H9 (cell line): ENCODE results near the gene LRRC61. TPM values are rescaled to one million over a fixed set of nuclear protein-coding genes. Genes with fewer than 3 reads are reported as not detected.

Experiments
- DNase-seq: peaks from one replicate; pipeline ENCODE4 v3.0.0-alpha.2; 2017
- H2AFZ ChIP-seq: one replicate; pipeline ENCODE4 v1.6.1; 2013; ENCODE audit warnings: mild to moderate bottlenecking, low read length, control low read depth, moderate library complexity
- H2AK5ac ChIP-seq: 2 replicates; pipeline ENCODE4 v1.6.1; 2013; ENCODE audit warnings: low read length, control low read depth, mixed read lengths; ENCODE audit not compliant: insufficient read length
- H2BK120ac ChIP-seq: one replicate; pipeline ENCODE4 v1.6.1; 2013; ENCODE audit warnings: low read depth, mild to moderate bottlenecking, low read length, control low read depth, inconsistent platforms; ENCODE audit not compliant: poor library complexity, severe bottlenecking
- H2BK12ac ChIP-seq: 2 replicates; pipeline ENCODE4 v1.6.1; 2013; ENCODE audit warnings: low read length, control low read depth, mixed read lengths, low read depth; ENCODE audit not compliant: insufficient read length
- H2BK15ac ChIP-seq: 2 replicates; pipeline ENCODE4 v1.6.1; 2013; ENCODE audit warnings: low read depth, low read length, control low read depth
- H2BK20ac ChIP-seq: one replicate; pipeline ENCODE4 v1.6.1; 2013; ENCODE audit warnings: low read depth, mild to moderate bottlenecking, low read length, control low read depth, inconsistent platforms; ENCODE audit not compliant: poor library complexity, severe bottlenecking
- H2BK5ac ChIP-seq: 2 replicates; pipeline ENCODE4 v1.6.1; 2013; ENCODE audit warnings: low read length, control low read depth, mixed read lengths; ENCODE audit not compliant: insufficient read length
- H3K14ac ChIP-seq: 2 replicates; pipeline ENCODE4 v1.6.1; 2013; ENCODE audit warnings: low read length, control low read depth; ENCODE audit not compliant: insufficient read depth
- H3K18ac ChIP-seq: 2 replicates; pipeline ENCODE4 v1.6.1; 2013; ENCODE audit warnings: low read depth, mild to moderate bottlenecking, mixed read lengths, low read length, control low read depth; ENCODE audit not compliant: insufficient read length
- H3K23ac ChIP-seq: 2 replicates; pipeline ENCODE4 v1.6.1; 2013; ENCODE audit warnings: low read length, control low read depth, mixed read lengths, low read depth; ENCODE audit not compliant: insufficient read length
- H3K23me2 ChIP-seq: 2 replicates; pipeline ENCODE4 v1.6.1; 2013; ENCODE audit warnings: low read depth, mild to moderate bottlenecking, mixed read lengths, low read length, control low read depth; ENCODE audit not compliant: insufficient read length, poor library complexity, severe bottlenecking
- H3K27ac ChIP-seq: 2 replicates; pipeline ENCODE4 v1.5.1; 2013; ENCODE audit warnings: low read length, control low read depth, mixed read lengths, low read depth; ENCODE audit not compliant: insufficient read length
- H3K27me3 ChIP-seq: 2 replicates; pipeline ENCODE4 v1.6.1; 2013; ENCODE audit warnings: low read length, control low read depth, inconsistent platforms; ENCODE audit not compliant: insufficient read depth
- H3K4ac ChIP-seq: 2 replicates; pipeline ENCODE4 v1.6.1; 2013; ENCODE audit warnings: low read depth, mild to moderate bottlenecking, control low read depth, inconsistent platforms, low read length, moderate library complexity
- H3K4me1 ChIP-seq: 2 replicates; pipeline ENCODE4 v1.6.1; 2013; ENCODE audit warnings: low read length, control low read depth, inconsistent platforms; ENCODE audit not compliant: insufficient read depth
- H3K4me2 ChIP-seq: 2 replicates; pipeline ENCODE4 v1.6.1; 2013; ENCODE audit warnings: low read length, control low read depth, mixed read lengths; ENCODE audit not compliant: insufficient read length, insufficient read depth
- H3K56ac ChIP-seq: 2 replicates; pipeline ENCODE4 v1.6.1; 2013; ENCODE audit warnings: low read depth, mild to moderate bottlenecking, mixed read lengths, low read length, control low read depth; ENCODE audit not compliant: insufficient read length
- H3K79me1 ChIP-seq: 2 replicates; pipeline ENCODE4 v1.6.1; 2013; ENCODE audit warnings: low read depth, mild to moderate bottlenecking, moderate library complexity, low read length, control low read depth, inconsistent platforms; ENCODE audit not compliant: insufficient read depth, poor library complexity, severe bottlenecking
- H3K79me2 ChIP-seq: 2 replicates; pipeline ENCODE4 v1.6.1; 2013; ENCODE audit warnings: low read length, control low read depth, inconsistent platforms; ENCODE audit not compliant: insufficient read depth
- H3K9ac ChIP-seq: 2 replicates; pipeline ENCODE4 v1.6.1; 2013; ENCODE audit warnings: low read length, control low read depth, mixed read lengths; ENCODE audit not compliant: insufficient read length; ENCODE audit errors: extremely low read depth
- H3K9me3 ChIP-seq: one replicate; pipeline ENCODE4 v1.6.1; 2013; ENCODE audit warnings: low read depth, low read length, inconsistent platforms; ENCODE audit not compliant: control insufficient read depth
- H3T11ph ChIP-seq: one replicate; pipeline ENCODE4 v1.6.1; 2013; ENCODE audit warnings: mild to moderate bottlenecking, low read length, control low read depth, inconsistent platforms
- H4K20me1 ChIP-seq: one replicate; pipeline ENCODE4 v1.6.1; 2013; ENCODE audit not compliant: control insufficient read depth, insufficient read length, insufficient read depth
- H4K5ac ChIP-seq: 2 replicates; pipeline ENCODE4 v1.6.1; 2013; ENCODE audit warnings: low read depth, mild to moderate bottlenecking, mixed read lengths, low read length, control low read depth; ENCODE audit not compliant: insufficient read length
- H4K8ac ChIP-seq: replicated peaks from 2 replicates; pipeline ENCODE4 v1.6.1; 2013; ENCODE audit warnings: low read length, control low read depth, mixed read lengths, low read depth; ENCODE audit not compliant: insufficient read length
- H4K91ac ChIP-seq: 2 replicates; pipeline ENCODE4 v1.6.1; 2013; ENCODE audit warnings: low read depth, mild to moderate bottlenecking, moderate library complexity, mixed read lengths, low read length, control low read depth; ENCODE audit not compliant: insufficient read length
- H3K27ac Mint-ChIP-seq, 3 experiments: 2 replicates in 2 of 3; 3 replicates in 1 of 3; pipeline ENCODE4 v1.8.0; 2020 to 2021; ENCODE audit warnings: mixed read lengths in 3 of 3, mild to moderate bottlenecking in 1 of 3, moderate library complexity in 1 of 3
- H3K27me3 Mint-ChIP-seq: 2 replicates; pipeline ENCODE4 v1.8.0; 2021; ENCODE audit warnings: low read depth, mild to moderate bottlenecking, moderate library complexity, mixed read lengths
- H3K36me3 Mint-ChIP-seq, 3 experiments: 2 replicates in 2 of 3; 3 replicates in 1 of 3; pipeline ENCODE4 v1.8.0; 2020 to 2021; ENCODE audit warnings: low read depth in 3 of 3, mixed read lengths in 3 of 3; ENCODE audit not compliant: insufficient read depth in 1 of 3
- H3K4me1 Mint-ChIP-seq, 2 experiments: 2 replicates each; pipeline ENCODE4 v1.8.0; 2020; ENCODE audit warnings: mixed read lengths in 2 of 2
- H3K4me3 Mint-ChIP-seq, 2 experiments: 2 replicates in 1 of 2; 3 replicates in 1 of 2; pipeline ENCODE4 v1.8.0; 2020 to 2021; ENCODE audit warnings: mild to moderate bottlenecking in 2 of 2, mixed read lengths in 2 of 2, moderate library complexity in 1 of 2
- H3K9me3 Mint-ChIP-seq, 2 experiments: 2 replicates in 1 of 2; 3 replicates in 1 of 2; pipeline ENCODE4 v1.8.0; 2020; ENCODE audit warnings: mild to moderate bottlenecking in 2 of 2, mixed read lengths in 2 of 2, moderate library complexity in 1 of 2
- WGBS: extraction: QIAGEN DNeasy Blood & Tissue Kit; methylation state at CpG from one replicate; pipeline ENCODE4 v1.1.7; 2013; ENCODE audit warnings: missing lambda C conversion rate, low lambda C conversion rate, mixed read lengths; ENCODE audit not compliant: insufficient read length; ENCODE audit errors: extremely low coverage; 5-methylcytosine and 5-hydroxymethylcytosine counted together
- total RNA-seq: library from RNA; stranded (reverse); gene quantifications from 2 replicates; pipeline ENCODE4 v1.2.1, GENCODE V29; 2021
- TF ChIP-seq, protein P1 (sequence below): fragments of 200-600 bp; sonication (generic); conservative IDR thresholded peaks from 3 replicates; pipeline ENCODE4 v1.8.0; 2021; ENCODE audit warnings: antibody characterized with exemption, mild to moderate bottlenecking

LRRC61 gene
- total RNA-seq, 1 experiment from 2014 or later, result 24.4 TPM

- DNase-seq, result peak; percentile 99
- H3K36me3 Mint-ChIP-seq, result peaks cover 17 to 32% (median 17%) of the 10 kb centered on the region in 3 experiments; a peak in 6 of 7 replicates
- Histone ChIP-seq H3T11ph (no peak overlapping the region), H3K79me1 (no peaks in the 10 kb centered on the region), H4K91ac (no peak overlapping the region), H2BK12ac (no peak overlapping the region), H4K5ac (no peak overlapping the region), H3K4ac (no peak overlapping the region), H3K79me2 (peaks cover 9% of the 10 kb centered on the region; the same call in 1 of the 2 replicates), H2BK20ac (no peak overlapping the region), H3K4me2 (no peak overlapping the region), H2BK15ac (no peak overlapping the region), H3K9me3 (no peaks in the 10 kb centered on the region), H3K27ac (no peak overlapping the region), H3K23me2 (peaks cover 11% of the 10 kb centered on the region), H3K56ac (no peak overlapping the region), H3K27me3 (no peaks in the 10 kb centered on the region), H3K9ac (no peak overlapping the region), H2AK5ac (no peak overlapping the region), H4K20me1 (no peaks in the 10 kb centered on the region), H3K14ac (peak overlapping the region; percentile 72; the same call in 1 of the 2 replicates), H3K23ac (no peak overlapping the region), H3K18ac (peak overlapping the region; percentile 73), H3K4me1 (peaks cover 12% of the 10 kb centered on the region), H2BK5ac (no peak overlapping the region), H4K8ac (no peak overlapping the region), H2AFZ (no peak overlapping the region), H2BK120ac (no peak overlapping the region)
- H3K27me3 Mint-ChIP-seq, result no peaks in the 10 kb centered on the region
- WGBS, result no CpG with 5 or more reads among the region's 22 CpGs
- TF ChIP-seq, protein P1, sequence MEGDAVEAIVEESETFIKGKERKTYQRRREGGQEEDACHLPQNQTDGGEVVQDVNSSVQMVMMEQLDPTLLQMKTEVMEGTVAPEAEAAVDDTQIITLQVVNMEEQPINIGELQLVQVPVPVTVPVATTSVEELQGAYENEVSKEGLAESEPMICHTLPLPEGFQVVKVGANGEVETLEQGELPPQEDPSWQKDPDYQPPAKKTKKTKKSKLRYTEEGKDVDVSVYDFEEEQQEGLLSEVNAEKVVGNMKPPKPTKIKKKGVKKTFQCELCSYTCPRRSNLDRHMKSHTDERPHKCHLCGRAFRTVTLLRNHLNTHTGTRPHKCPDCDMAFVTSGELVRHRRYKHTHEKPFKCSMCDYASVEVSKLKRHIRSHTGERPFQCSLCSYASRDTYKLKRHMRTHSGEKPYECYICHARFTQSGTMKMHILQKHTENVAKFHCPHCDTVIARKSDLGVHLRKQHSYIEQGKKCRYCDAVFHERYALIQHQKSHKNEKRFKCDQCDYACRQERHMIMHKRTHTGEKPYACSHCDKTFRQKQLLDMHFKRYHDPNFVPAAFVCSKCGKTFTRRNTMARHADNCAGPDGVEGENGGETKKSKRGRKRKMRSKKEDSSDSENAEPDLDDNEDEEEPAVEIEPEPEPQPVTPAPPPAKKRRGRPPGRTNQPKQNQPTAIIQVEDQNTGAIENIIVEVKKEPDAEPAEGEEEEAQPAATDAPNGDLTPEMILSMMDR, result peak; percentile 43; the same call in 2 of the 3 replicates
- H3K4me3 Mint-ChIP-seq, result peak overlapping the region; percentile 24 to 72; a peak in 4 of 5 replicates
- H3K4me1 Mint-ChIP-seq, result peaks cover 76 to 88% of the 10 kb centered on the region in 2 experiments
- H3K9me3 Mint-ChIP-seq, result no peaks in the 10 kb centered on the region
- H3K27ac Mint-ChIP-seq, result peak overlapping the region; percentile 97 to 98 (median 98)
These were observed 60.7 kb downstream of the LRRC61 start for GRCh38 chr7:150383710-150384397.
